Endothelial cell of coronary artery (primary cell): ENCODE data around the gene SFXN3. TPM values are rescaled to one million over a fixed set of nuclear protein-coding genes. Genes with fewer than 3 reads are reported as not detected.

Source experiments
- total RNA-seq: library from RNA; depleted of rRNA; stranded (reverse); fragments of >200 nt; gene quantifications from 2 replicates; pipeline ENCODE4 v1.2.3, GENCODE V29; 2014

SFXN3 gene
- total RNA-seq, result 59.2 and 63.5 TPM in 2 replicates

GRCh38 chr10:101031128-101031795 lies at the start of gene SFXN3, which contains the start of gene PDZD7:
Gene SFXN3 (plus strand): TSS chr10:101031234. CDS start chr10:101034695, 3,461 bp downstream.
Gene PDZD7 (minus strand): TSS chr10:101031129. CDS start chr10:101030219, 910 bp downstream.

GRCh38 chr10:100986952-100987684 lies 43.9 kb upstream of the SFXN3 start, which contains the start of the genes MRPL43 and TWNK:
Gene MRPL43 (minus strand): TSS chr10:100987497. CDS start chr10:100987443, 54 bp downstream.
Gene TWNK (plus strand): TSS chr10:100987543. CDS start chr10:100988211, 668 bp downstream.

GRCh38 chr10:100999742-101000126 lies 31.3 kb upstream of the SFXN3 start, which contains the start of gene LZTS2:
Gene LZTS2 (plus strand): TSS chr10:100999808. CDS start chr10:101002539, 2,731 bp downstream.

DNA sequence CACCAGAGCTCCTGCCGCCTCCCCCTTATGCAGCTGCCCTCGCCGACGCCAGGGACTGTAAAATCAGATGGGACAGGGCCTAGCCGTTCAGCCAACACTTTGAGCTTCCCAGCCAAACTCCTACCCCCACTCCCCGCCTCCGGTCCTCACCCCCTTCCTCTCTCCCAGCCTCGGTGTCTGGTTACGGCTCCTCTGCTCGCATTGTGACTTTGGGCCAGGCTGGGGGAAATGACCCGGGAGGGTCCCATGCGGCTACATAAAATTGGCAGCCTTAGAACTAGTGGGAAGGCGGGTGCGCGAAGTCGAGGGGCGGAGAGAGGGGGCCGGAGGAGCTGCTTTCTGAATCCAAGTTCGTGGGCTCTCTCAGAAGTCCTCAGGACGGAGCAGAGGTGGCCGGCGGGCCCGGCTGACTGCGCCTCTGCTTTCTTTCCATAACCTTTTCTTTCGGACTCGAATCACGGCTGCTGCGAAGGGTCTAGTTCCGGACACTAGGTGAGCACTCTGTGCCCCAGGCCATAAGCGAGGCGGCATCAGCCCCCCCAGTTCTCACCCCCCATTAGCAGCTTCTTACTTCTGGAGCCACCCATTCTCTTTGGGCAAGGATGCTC lies 30.7 kb downstream of the SFXN3 start, which contains the start of gene KAZALD1:
Gene KAZALD1, plus strand, starts transcription at position 366 of the 608 bp plus-strand sequence. CDS start 604 bp downstream, outside the sequence.

Other genes with a start within 250 kb of the SFXN3 start
- gene SLF2, start 118.3 kb upstream of the SFXN3 start, total RNA-seq, result 20.6 and 22.5 TPM in 2 replicates
- gene SEMA4G, start 61.7 kb upstream of the SFXN3 start, total RNA-seq, result 0.63 and 0.94 TPM in 2 replicates
- gene MRPL43, start 43.7 kb upstream of the SFXN3 start, total RNA-seq, result 40.0 and 50.7 TPM in 2 replicates
- gene TWNK, start 43.7 kb upstream of the SFXN3 start, total RNA-seq, result 7.6 and 9.4 TPM in 2 replicates
- 33.7 and 45.4 TPM in 2 replicates for gene LZTS2, start 31.4 kb upstream of the SFXN3 start, total RNA-seq
- gene PDZD7, start 105 bp upstream of the SFXN3 start, total RNA-seq, result 0.27 and 0.85 TPM in 2 replicates
- 1.1 and 1.7 TPM in 2 replicates for gene KAZALD1, start 30.8 kb downstream of the SFXN3 start, total RNA-seq
- 0.18 TPM in 1 of 2 replicates, not detected in the other for gene TLX1, start 100.1 kb downstream of the SFXN3 start, total RNA-seq
- gene LBX1, start 198.2 kb downstream of the SFXN3 start, total RNA-seq, result not detected in 2 replicates